GM19395 (cell line): Measurements from ENCODE around the gene DLG2.
"Not testable (repeated sequence)": the region's sequence is repeated elsewhere in the genome, so short reads cannot be mapped to it uniquely, and the experiment has no call there.

Source experiments
- ATAC-seq: cut with Tn5 transposase; IDR thresholded peaks from one replicate; pipeline ENCODE4 v1.9.1; 2021; ENCODE audit warnings: mild to moderate bottlenecking, moderate library complexity; ENCODE audit not compliant: unreplicated experiment

DLG2 gene

GRCh38 chr11:83785942-83786341, 1841.2 kb downstream of the DLG2 start:
- no peak for ATAC-seq

- ATAC-seq: no peak
Measured at GRCh38 chr11:83784419-83784818, 1842.7 kb downstream of the DLG2 start.

GRCh38 chr11:83782329-83782728, 1844.8 kb downstream of the DLG2 start:
- ATAC-seq: no peak

DNA sequence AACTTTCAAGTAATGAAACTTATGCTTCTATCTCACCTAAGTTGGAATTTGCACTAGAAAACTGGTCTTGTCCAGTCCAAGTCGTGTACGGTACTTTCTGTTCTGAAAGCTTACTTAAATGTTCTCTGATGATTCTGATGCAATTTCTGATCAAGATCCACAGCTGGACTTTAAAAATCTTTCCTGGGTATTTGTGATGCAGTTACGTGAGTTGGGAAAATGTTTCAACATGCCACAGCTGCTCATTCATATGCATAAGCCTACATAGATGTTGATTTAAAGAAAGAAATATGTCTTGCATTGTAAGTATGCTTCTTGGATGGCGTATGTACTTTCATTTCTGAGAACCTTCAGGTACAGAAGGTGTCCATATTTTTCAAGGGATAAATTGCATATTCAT, 1847.3 kb downstream of the DLG2 start:
- no peak for ATAC-seq

- ATAC-seq: no peak
Measured at GRCh38 chr11:83778596-83778995, 1848.5 kb downstream of the DLG2 start.

- ATAC-seq: no peak
Measured at GRCh38 chr11:83773950-83774880, 1852.9 kb downstream of the DLG2 start.

DNA sequence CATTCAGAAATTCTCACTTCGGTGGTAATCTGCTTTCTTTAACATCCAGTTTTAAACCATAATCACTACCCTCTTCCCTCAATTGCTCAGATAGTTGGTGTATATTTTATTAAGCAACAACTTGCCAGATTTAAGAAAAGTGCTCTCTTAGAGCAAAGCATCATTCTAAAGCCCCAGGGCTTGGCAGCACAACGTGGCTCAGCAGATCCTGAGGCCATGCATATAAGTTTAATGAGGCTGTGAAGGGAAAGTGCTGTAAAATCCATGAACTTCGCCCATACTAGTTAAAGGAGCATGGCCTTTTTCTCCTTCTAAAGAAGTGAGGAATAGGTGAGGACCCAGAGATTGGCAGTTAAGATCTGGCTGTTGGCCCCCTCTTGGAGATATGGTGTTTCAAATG, 1858.7 kb downstream of the DLG2 start:
- no peak for ATAC-seq

GRCh38 chr11:83766932-83767331, 1860.2 kb downstream of the DLG2 start:
- no peak for ATAC-seq

DNA sequence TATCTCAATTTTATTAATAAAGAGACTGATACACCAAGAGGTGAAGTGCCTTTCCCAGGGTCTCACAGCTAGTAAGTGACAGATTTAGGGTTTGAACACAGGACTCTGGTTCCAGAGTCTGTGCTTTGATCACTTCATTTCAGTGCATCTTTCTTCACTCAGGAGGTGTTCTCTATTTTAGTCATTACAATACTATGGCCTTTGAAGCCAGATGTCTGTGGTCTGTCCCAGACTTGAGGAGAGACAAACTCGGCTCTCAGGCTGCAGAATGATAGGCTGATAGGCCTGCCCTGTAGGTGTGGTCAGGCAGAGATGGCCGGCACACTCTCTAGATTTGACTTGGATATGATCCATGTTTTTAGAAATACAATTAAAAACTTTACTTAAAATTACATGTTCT, 1862.5 kb downstream of the DLG2 start:
- ATAC-seq: peak; percentile 69

- no peak for ATAC-seq
Measured at GRCh38 chr11:83760932-83761331, 1866.2 kb downstream of the DLG2 start.

DNA sequence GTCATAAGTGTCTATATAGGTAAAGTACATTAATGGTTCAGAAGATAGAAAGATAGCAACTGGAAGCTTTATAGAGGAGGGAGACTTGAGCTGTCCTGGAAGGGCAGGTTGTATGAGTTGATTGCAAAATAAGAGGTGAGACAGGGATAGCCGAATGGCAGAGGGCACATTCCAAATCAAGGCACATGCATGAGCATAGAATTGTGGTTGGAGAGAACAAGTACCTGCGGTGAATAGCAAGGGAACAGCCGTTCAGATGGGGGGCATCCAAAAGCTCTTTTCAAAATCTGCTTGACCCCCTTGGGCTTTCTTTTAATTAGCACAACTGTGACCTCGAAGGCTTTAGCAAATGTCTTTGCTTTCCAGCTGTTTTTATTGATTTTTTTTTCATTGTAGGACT, 1868.0 kb downstream of the DLG2 start:
- ATAC-seq: no peak

DNA sequence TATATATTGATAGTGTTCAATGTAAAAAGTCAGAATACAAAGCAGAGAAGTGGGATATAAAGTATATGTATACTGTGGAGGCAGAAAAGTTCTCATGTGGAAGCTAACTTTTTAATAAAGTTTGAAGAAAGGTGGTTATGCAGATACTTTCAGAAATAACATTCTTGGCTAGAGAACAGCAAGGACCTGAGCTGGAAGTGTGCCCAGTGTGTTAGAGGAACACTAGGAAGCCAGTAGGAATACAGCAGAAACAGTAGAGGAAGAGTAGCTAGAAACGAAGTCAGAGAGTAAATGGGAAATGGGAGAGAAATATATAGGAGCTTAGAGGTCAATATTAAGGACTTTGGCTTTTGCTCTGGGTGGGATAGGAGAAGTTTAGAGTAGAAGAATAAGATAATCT, 1876.1 kb downstream of the DLG2 start:
- ATAC-seq: no peak

- ATAC-seq: no peak
Measured at GRCh38 chr11:83746921-83747585, 1880.1 kb downstream of the DLG2 start.

GRCh38 chr11:83744620-83745192, 1882.4 kb downstream of the DLG2 start:
- ATAC-seq: no peak

DNA sequence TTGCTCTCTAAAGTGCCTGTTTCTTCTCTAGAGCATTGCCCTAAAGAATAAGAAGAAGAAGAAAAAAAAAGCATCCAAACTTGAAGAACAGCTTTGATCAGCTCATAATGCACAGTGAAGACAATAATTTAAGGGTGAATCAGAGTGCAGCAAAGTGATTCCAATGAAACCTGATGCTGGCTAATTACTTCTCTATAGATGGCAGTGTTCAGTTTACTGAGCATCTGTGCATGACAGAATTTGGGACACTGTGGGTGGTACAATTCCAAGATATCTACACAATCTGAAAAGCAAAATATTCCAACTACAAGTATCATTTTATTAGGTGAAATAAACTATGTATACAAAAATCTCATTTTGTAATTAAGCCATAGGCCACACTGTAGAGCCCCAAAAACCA, 1890.5 kb downstream of the DLG2 start:
- no peak for ATAC-seq

DNA sequence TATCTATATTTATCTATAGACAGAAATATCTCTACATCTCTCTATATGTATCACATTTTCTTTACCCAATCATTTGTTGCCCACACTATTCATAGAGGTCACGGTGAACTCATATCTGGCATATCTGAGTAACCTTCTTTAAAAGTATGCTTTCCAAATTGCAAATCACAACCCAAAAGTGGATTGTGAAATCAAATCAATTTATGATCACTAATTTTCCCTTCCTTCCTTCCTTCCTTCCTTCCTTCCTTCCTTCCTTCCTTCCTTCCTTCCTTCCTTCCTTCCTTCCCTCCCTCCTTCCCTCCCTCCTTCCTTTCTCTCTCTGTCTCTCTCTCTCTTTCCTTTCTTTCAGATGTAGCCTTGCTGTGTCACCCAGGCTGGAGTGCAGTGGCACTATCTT, 1893.0 kb downstream of the DLG2 start:
- no peak for ATAC-seq

DNA sequence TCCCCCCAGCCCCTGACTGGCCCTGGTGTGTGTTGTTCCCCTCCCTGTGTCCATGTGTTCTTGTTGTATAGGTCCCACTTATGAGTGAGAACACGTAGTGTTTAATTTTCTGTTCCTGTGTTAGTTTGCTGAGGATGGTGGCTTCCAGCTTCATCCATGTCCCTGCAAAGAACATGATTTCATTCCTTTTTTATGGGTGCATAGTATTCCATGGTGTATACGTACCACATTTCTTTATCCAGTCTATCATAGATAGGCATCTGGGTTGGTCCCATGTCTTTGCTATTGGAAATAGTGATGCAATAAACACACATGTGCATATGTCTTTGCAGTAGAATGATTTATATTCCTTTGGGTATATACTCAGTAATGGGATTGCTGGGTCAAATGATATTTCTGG, 1895.9 kb downstream of the DLG2 start:
- not testable (repeated sequence) for ATAC-seq

GRCh38 chr11:83728281-83728680, 1898.9 kb downstream of the DLG2 start:
- no peak for ATAC-seq

GRCh38 chr11:83727251-83727650, 1899.9 kb downstream of the DLG2 start:
- no peak for ATAC-seq

DNA sequence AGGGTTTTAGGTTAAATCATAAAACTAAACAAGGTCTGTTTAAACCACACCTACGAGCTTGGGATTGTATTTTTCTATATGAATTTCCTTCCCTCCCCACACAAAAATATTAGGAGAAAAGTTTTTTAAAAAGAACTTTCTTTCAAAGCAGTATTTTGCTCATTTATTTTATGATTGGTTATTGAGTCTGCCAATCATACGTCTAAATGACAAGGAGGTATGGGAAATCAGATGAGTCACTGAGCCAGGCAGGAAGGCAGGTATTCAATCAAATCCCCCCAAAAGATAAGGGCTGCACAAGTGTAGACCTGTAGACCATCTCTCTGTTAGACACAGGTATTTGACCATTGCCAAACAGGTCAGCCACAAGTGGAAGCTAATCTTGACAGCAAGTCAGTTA, 1900.8 kb downstream of the DLG2 start:
- ATAC-seq: no peak

GRCh38 chr11:83725728-83726127, 1901.4 kb downstream of the DLG2 start:
- ATAC-seq: no peak

- no peak for ATAC-seq
Measured at GRCh38 chr11:83725269-83725560, 1901.9 kb downstream of the DLG2 start.
